Ishikawa (cell line): Measurements from ENCODE around the gene SREBF2.

Experiments
- CEBPB ChIP-seq: IDR thresholded peaks from 2 replicates; pipeline ENCODE4 v1.6.1; 2012
- CREB1 ChIP-seq: IDR thresholded peaks from 2 replicates; pipeline ENCODE4 v1.6.1; 2012; ENCODE audit warnings: low read depth
- EP300 ChIP-seq: IDR thresholded peaks from 2 replicates; pipeline ENCODE4 v1.6.1; 2012; ENCODE audit warnings: borderline replicate concordance
- FOXM1 ChIP-seq: IDR thresholded peaks from 2 replicates; pipeline ENCODE4 v1.6.1; 2012; ENCODE audit warnings: low read depth, borderline replicate concordance
- RAD21 ChIP-seq: IDR thresholded peaks from 2 replicates; pipeline ENCODE4 v1.6.1; 2012; ENCODE audit warnings: low read depth
- REST ChIP-seq: IDR thresholded peaks from 2 replicates; pipeline ENCODE4 v1.6.1; 2012; ENCODE audit warnings: low read depth, mild to moderate bottlenecking
- TAF1 ChIP-seq: IDR thresholded peaks from 2 replicates; pipeline ENCODE4 v1.6.1; 2012; ENCODE audit warnings: low read depth, mild to moderate bottlenecking
- TCF12 ChIP-seq: IDR thresholded peaks from 2 replicates; pipeline ENCODE4 v1.6.1; 2012; ENCODE audit warnings: low read depth
- TEAD4 ChIP-seq: IDR thresholded peaks from 2 replicates; pipeline ENCODE4 v1.6.1; 2012
- USF1 ChIP-seq: IDR thresholded peaks from 2 replicates; pipeline ENCODE4 v1.6.1; 2012
- YY1 ChIP-seq: IDR thresholded peaks from 2 replicates; pipeline ENCODE4 v1.6.1; 2012; ENCODE audit warnings: low read depth

- TF ChIP-seq FOXM1: no peak
- TF ChIP-seq YY1: no peak
- TF ChIP-seq EP300: no peak
- no peak for TF ChIP-seq TAF1
- no peak for TF ChIP-seq TEAD4
- no peak for TF ChIP-seq CEBPB
- no peak for TF ChIP-seq RAD21
- no peak for TF ChIP-seq USF1
- no peak for TF ChIP-seq REST
- TF ChIP-seq CREB1: no peak
- TF ChIP-seq TCF12: no peak
Measured at GRCh38 chr22:41868556-41868955, 35.7 kb downstream of the SREBF2 start.
